CD4-positive, alpha-beta T cell treated with Interleukin-2 at 100 ng/mL for 4 hours (primary cell): ENCODE measurements around the gene RNF13.

Experiments
- DNase-seq: peaks from one replicate; pipeline ENCODE4 v3.0.0-alpha.2; 2020; ENCODE audit warnings: low spot score

Gene RNF13, protein sequence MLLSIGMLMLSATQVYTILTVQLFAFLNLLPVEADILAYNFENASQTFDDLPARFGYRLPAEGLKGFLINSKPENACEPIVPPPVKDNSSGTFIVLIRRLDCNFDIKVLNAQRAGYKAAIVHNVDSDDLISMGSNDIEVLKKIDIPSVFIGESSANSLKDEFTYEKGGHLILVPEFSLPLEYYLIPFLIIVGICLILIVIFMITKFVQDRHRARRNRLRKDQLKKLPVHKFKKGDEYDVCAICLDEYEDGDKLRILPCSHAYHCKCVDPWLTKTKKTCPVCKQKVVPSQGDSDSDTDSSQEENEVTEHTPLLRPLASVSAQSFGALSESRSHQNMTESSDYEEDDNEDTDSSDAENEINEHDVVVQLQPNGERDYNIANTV

GRCh38 chr3:149812606-149813366 is at the start of gene RNF13:
RNF13 (plus strand) TSS chr3:149813215; CDS start chr3:149846027, 32,812 bp downstream.
- peak; percentile 93 for DNase-seq

GRCh38 chr3:149763565-149764195 is 49.3 kb upstream of the RNF13 start:
- DNase-seq, result no peak

DNA sequence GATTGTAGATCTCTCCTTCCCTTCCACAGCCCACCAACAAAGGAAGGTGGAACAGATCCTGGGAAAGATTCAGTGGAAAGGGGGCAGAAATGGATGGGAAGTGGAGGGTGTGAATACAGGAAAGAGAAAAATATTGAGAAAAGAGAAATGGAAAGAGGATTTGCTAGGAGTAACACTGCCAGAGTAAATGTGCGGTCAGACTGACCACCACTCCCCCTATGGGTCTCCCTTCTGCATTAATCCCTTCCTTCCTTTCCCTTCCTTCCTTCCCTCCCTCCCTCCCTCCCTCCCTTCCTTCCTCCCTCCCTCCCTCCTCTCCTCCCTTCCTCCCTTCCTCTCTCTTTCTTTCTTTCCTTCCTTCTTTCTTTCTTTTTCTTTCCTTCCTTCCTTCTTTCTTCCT is 48.7 kb upstream of the RNF13 start:
- no peak for DNase-seq

DNA sequence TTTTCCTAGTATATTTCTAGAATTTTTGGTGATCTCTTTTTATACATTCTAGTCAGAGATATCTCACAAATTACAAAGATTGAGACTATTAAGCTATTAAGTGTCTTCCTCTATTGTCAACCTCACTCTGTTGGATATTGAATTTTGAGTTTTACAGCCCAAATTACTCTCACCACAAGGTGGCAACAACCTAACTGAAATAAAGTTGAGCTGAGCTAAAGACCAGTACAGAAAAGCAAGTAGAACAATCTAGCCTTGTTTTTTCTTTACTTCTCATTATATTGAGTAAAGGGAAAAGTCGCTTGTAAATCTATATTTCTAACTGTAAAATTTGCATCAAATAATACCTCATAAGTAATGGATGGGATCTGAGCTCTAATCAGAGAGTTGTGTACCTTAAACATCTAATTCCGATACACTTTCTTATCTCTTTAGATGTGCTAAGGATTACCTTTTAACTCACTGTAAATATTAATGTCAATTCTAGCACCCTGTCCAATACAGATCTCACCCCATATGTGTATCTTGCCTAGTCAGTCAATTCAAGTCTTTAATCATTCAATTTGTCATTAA is 47.2 kb upstream of the RNF13 start:
- no peak for DNase-seq

GRCh38 chr3:149767720-149768119 is 45.3 kb upstream of the RNF13 start:
- no peak for DNase-seq

- DNase-seq, result no peak
Measured at GRCh38 chr3:149768704-149769103, 44.3 kb upstream of the RNF13 start.

GRCh38 chr3:149770246-149770645 is 42.8 kb upstream of the RNF13 start:
- DNase-seq, result no peak

GRCh38 chr3:149771652-149772271 is 41.3 kb upstream of the RNF13 start:
- DNase-seq, result peak; percentile 43

DNA sequence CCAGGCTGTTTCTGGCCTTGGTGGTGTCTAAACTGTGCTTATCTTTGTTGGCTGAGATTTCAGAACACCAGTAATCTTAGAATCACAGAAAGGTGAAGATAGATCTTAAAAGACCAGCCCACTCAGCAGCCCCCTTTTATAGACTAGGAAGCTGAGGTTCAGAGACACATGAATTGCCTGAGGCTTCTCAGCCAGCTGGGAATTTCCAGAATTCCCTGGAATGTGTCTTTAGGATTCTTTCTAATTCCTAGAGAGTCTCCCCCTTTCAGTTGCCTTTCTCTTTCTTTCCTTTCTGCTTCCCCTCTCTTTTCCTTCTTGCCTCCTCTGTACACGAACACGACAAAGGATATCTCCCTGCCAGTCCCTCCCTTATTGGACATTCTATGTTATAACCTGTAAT is 40.2 kb upstream of the RNF13 start:
- DNase-seq, result no peak

- no peak for DNase-seq
Measured at GRCh38 chr3:149776170-149776569, 36.8 kb upstream of the RNF13 start.

DNA sequence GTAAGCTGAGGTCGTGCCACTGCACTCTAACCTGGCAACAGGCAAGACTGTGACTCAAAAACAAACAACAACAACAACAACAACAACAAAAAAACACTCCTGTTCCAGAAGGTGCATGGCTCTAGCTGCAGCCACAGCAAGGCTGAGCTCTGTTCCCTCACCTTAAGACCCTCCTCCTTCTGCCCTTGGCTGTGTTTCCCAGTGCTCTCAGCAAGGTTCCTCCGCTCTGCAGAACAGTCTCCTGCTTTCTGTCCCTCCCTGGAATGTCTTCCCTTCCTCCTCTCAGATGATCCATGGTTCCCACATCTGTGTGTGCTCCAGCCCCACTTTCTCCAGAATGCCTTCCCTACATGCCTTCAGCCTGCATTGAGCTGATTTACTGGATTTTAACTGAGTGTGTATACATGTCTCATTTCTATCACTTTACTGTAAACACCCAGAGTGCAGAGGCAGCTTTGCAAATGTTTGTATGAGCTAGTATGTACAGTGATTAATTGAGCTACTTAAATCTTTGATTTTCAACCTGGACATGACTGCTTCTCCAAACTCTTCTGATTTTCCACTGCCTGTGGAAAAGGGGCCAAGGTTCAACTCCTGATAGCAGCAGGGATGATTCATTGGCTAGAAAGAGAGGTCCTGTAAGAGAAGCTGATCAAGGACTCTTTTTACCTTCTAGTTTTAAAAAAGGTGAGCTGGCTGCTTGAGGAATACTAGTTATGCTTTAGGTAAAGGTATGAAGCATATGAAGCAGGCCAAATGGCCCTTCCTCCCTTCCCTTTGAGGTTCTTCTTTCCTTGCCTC is 35.4 kb upstream of the RNF13 start:
- DNase-seq, result no peak

- no peak for DNase-seq
Measured at GRCh38 chr3:149781211-149781610, 31.8 kb upstream of the RNF13 start.

DNA sequence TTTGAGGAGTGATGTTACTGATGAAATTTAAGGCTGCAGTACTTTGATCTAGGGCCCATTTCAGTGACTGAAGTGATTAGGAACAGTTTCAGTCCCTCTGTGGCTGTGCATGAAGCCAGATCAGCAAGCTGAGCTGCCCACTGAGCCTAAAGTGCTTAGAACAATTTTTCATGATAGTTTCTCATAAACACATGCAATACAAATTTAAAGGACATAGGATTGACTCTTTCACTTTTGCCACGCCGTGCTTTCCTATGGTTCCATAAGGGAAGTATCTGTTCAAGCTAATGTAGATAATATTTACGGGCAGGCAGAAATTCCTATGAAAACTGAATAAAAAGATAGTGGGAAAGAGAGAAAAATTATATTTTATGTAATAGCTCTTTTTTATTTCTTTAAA is 31.3 kb upstream of the RNF13 start:
- DNase-seq, result no peak

- DNase-seq, result no peak
Measured at GRCh38 chr3:149783576-149783975, 29.4 kb upstream of the RNF13 start.

- no peak for DNase-seq
Measured at GRCh38 chr3:149784064-149784704, 28.8 kb upstream of the RNF13 start.

DNA sequence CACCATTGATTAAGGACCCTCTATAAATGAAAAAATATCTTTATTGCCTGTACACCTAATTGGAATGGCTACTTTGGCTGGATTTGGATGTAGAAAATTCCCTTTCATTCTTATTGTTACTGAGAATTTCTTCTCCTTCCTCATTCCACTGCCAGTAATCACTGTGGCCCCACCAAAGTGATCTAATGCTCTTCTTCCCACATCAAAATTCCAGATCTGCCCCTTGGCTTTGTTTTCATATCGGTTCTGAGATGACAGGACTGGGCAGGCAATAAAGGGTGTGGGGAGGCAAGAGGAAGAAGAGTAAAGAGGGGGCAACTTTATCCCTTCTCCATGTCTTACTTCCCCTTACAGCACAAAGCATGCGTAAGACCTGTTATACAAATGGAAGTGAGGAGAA is 22.7 kb upstream of the RNF13 start:
- DNase-seq, result no peak

DNA sequence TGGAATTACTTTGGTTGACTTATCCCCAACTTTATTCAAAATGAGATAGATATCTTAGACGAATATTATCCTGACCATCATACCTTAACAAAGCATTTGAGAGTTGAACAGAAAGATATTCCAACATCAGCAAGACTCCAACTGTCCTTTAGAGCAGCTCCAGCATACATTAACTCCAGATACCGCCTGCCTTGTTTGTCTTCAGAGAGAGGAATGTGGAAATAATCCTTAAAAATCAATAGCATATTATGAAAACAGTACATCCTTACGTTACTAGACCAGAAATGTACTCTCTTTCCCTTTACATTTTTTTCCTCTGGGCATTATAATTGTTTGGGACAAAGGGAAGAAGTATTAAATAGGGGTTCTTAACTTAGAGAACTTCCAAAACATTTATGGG is 22.3 kb upstream of the RNF13 start:
- no peak for DNase-seq

GRCh38 chr3:149792452-149793270 is 20.4 kb upstream of the RNF13 start, which contains the start of gene ANKUB1:
ANKUB1 (minus strand) TSS chr3:149792554; CDS start chr3:149792366, 188 bp downstream.
- no peak for DNase-seq

DNA sequence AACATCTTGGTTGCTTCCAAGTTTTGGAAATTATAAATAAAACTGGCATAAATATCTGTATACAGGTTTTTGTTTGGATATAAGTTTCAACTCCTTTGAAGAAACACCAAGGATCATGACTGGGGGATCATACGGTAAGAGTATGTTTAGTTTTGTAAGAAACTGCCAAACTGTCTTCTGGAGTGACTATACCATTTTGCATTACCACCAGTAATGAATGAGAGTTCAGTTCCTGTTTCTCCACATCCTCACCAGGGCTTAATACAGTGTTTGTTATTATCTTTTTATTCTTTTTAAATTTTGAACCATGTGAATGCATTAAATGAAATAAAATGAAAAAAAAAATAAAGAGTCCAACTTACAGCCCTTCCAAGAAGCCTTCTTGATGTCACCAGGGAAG is 17.0 kb upstream of the RNF13 start:
- no peak for DNase-seq

DNA sequence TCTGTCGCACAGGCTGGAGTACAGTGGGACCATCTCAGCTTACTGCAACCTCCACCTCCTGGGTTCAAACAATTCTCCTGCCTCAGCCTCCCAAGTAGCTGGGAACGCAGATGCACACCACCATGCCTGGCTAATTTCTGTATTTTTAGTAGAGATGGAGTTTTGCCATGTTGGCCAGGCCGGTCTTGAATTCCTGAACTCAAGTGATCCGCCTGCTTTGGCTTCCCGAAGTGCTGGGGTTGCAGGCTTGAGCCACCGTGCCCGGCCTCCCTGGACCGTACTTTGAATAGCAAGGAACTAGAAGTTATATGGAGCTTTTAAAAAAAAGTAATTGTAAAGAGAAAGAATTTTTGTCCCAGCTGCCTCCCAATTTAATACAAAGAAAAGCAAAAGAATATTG is 12.3 kb upstream of the RNF13 start:
- DNase-seq, result no peak
